Measurements from ENCODE around the gene GAB2.

The GAB2 gene

GRCh38 chr11:78257654-78258053 is 160.0 kb downstream of the GAB2 start:
- TF ChIP-seq FOXP2 (optimal IDR thresholded peaks at IDR 0.05; ENCODE audit: borderline replicate concordance, extremely low read depth, extremely low read length, insufficient read depth) (no peak), POLR2AphosphoS5 (IDR thresholded peaks at IDR 0.05; ENCODE audit: low read depth, low read length) (no peak), TAF1 (IDR thresholded peaks at IDR 0.05; ENCODE audit: borderline replicate concordance, insufficient read depth, low read length) (no peak), SIN3A (IDR thresholded peaks at IDR 0.05; ENCODE audit: borderline replicate concordance, insufficient read depth, low read length) (no peak), REST (IDR thresholded peaks at IDR 0.05; ENCODE audit: insufficient read depth in 1 of 2, low read depth in 2 of 2, low read length in 2 of 2) (no peak)

GRCh38 chr11:78256962-78257361 is 160.7 kb downstream of the GAB2 start:
- TF ChIP-seq TAF1 (IDR thresholded peaks at IDR 0.05; ENCODE audit: borderline replicate concordance, insufficient read depth, low read length) (no peak), FOXP2 (optimal IDR thresholded peaks at IDR 0.05; ENCODE audit: borderline replicate concordance, extremely low read depth, extremely low read length, insufficient read depth) (no peak), POLR2AphosphoS5 (IDR thresholded peaks at IDR 0.05; ENCODE audit: low read depth, low read length) (no peak), REST (IDR thresholded peaks at IDR 0.05; ENCODE audit: insufficient read depth in 1 of 2, low read depth in 2 of 2, low read length in 2 of 2) (no peak), SIN3A (IDR thresholded peaks at IDR 0.05; ENCODE audit: borderline replicate concordance, insufficient read depth, low read length) (no peak)

GRCh38 chr11:78255919-78256318 is 161.7 kb downstream of the GAB2 start:
- TF ChIP-seq FOXP2 (optimal IDR thresholded peaks at IDR 0.05; ENCODE audit: borderline replicate concordance, extremely low read depth, extremely low read length, insufficient read depth) (no peak), POLR2AphosphoS5 (IDR thresholded peaks at IDR 0.05; ENCODE audit: low read depth, low read length) (no peak), TAF1 (IDR thresholded peaks at IDR 0.05; ENCODE audit: borderline replicate concordance, insufficient read depth, low read length) (no peak), SIN3A (IDR thresholded peaks at IDR 0.05; ENCODE audit: borderline replicate concordance, insufficient read depth, low read length) (no peak), REST (IDR thresholded peaks at IDR 0.05; ENCODE audit: insufficient read depth in 1 of 2, low read depth in 2 of 2, low read length in 2 of 2) (no peak)

- no peak for TF ChIP-seq POLR2AphosphoS5 (IDR thresholded peaks at IDR 0.05; ENCODE audit: low read depth, low read length)
- TF ChIP-seq FOXP2 (optimal IDR thresholded peaks at IDR 0.05; ENCODE audit: borderline replicate concordance, extremely low read depth, extremely low read length, insufficient read depth) = no peak
- TF ChIP-seq SIN3A (IDR thresholded peaks at IDR 0.05; ENCODE audit: borderline replicate concordance, insufficient read depth, low read length) = no peak
- no peak for TF ChIP-seq TAF1 (IDR thresholded peaks at IDR 0.05; ENCODE audit: borderline replicate concordance, insufficient read depth, low read length)
- TF ChIP-seq REST (IDR thresholded peaks at IDR 0.05; ENCODE audit: insufficient read depth in 1 of 2, low read depth in 2 of 2, low read length in 2 of 2) = no peak
Observed at GRCh38 chr11:78254268-78254667, 163.4 kb downstream of the GAB2 start.

GRCh38 chr11:78253797-78254196 is 163.8 kb downstream of the GAB2 start:
- TF ChIP-seq TAF1 (IDR thresholded peaks at IDR 0.05; ENCODE audit: borderline replicate concordance, insufficient read depth, low read length) (no peak), REST (IDR thresholded peaks at IDR 0.05; ENCODE audit: insufficient read depth in 1 of 2, low read depth in 2 of 2, low read length in 2 of 2) (no peak), POLR2AphosphoS5 (IDR thresholded peaks at IDR 0.05; ENCODE audit: low read depth, low read length) (no peak), FOXP2 (optimal IDR thresholded peaks at IDR 0.05; ENCODE audit: borderline replicate concordance, extremely low read depth, extremely low read length, insufficient read depth) (no peak), SIN3A (IDR thresholded peaks at IDR 0.05; ENCODE audit: borderline replicate concordance, insufficient read depth, low read length) (no peak)
